Cardiac muscle cell (in vitro differentiated cells and primary cell): ENCODE measurements around the gene AIG1. TPM values are rescaled to one million over a fixed set of nuclear protein-coding genes. Genes with fewer than 3 reads are reported as not detected.

Experiments
- DNase-seq, 2 donors: peaks; one replicate each; pipeline versions ENCODE4 v3.0.0 to v3.0.0-alpha.2; 2010 to 2017; ENCODE audit warnings: low read depth in 1 of 2, low spot score in 1 of 2
- H3K27ac ChIP-seq: fragments of 200-600 bp; sonication (generic); 2 replicates; pipeline ENCODE4 v1.5.1; 2016
- H3K27me3 ChIP-seq: fragments of 200-600 bp; sonication (generic); 2 replicates; pipeline ENCODE4 v1.6.0; 2016; ENCODE audit warnings: control low read depth
- H3K36me3 ChIP-seq: fragments of 200-600 bp; sonication (generic); 2 replicates; pipeline ENCODE4 v1.5.1; 2016; ENCODE audit warnings: control low read depth
- H3K4me1 ChIP-seq: fragments of 200-600 bp; sonication (generic); 2 replicates; pipeline ENCODE4 v1.8.1; 2017; ENCODE audit warnings: low read depth, mild to moderate bottlenecking, mixed run types
- H3K4me3 ChIP-seq: fragments of 200-600 bp; sonication (generic); 2 replicates; pipeline ENCODE4 v1.5.1; 2016; ENCODE audit warnings: mild to moderate bottlenecking
- H3K9me3 ChIP-seq: fragments of 200-600 bp; sonication (generic); 2 replicates; pipeline ENCODE4 v1.5.1; 2017; ENCODE audit warnings: low read depth, mild to moderate bottlenecking, control low read depth
- polyA plus RNA-seq: library from polyadenylated mRNA; unstranded; fragments of >200 nt; fragmentation: Nextera tagmentation; extraction: Ambion mirVana; gene quantifications from 2 replicates; pipeline ENCODE4 v1.2.1, GENCODE V29; 2016
- total RNA-seq: library from RNA; depleted of rRNA; stranded (reverse); fragments of >200 nt; gene quantifications from 2 replicates; pipeline ENCODE4 v1.2.3, GENCODE V29; 2016
- TF ChIP-seq, protein P1 (sequence below): IDR thresholded peaks from 2 replicates; pipeline ENCODE4 v1.5.1; 2012; ENCODE audit warnings: low read depth, mild to moderate bottlenecking, low read length

The AIG1 gene
- total and polyA plus RNA-seq, 2 experiments from 2014 or later, result 35.9 to 55.4 TPM

DNA sequence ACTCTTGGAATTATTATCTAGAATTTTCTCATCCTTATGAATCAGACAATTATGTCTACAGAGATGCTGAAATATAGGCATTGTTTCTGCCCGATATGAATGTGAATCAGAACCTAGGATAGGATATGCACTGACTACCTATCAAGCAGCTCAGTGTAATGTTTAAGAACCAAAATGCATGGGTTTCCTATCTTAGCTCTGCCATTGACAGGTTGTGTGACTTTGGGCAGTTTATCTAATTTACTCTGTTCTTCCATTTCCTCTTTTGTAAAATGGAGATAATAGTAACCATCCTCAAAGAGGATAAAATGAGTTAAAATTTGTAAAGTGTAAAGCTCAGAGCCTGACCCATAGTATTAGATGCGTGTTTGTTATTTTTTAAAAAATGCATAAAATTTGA is 10.2 kb upstream of the AIG1 start:
- H3K36me3 ChIP-seq, result no peaks in the 10 kb centered on the region
- no peaks in the 10 kb centered on the region for H3K4me1 ChIP-seq
- no peak overlapping the region for H3K27ac ChIP-seq
- TF ChIP-seq, protein P1, sequence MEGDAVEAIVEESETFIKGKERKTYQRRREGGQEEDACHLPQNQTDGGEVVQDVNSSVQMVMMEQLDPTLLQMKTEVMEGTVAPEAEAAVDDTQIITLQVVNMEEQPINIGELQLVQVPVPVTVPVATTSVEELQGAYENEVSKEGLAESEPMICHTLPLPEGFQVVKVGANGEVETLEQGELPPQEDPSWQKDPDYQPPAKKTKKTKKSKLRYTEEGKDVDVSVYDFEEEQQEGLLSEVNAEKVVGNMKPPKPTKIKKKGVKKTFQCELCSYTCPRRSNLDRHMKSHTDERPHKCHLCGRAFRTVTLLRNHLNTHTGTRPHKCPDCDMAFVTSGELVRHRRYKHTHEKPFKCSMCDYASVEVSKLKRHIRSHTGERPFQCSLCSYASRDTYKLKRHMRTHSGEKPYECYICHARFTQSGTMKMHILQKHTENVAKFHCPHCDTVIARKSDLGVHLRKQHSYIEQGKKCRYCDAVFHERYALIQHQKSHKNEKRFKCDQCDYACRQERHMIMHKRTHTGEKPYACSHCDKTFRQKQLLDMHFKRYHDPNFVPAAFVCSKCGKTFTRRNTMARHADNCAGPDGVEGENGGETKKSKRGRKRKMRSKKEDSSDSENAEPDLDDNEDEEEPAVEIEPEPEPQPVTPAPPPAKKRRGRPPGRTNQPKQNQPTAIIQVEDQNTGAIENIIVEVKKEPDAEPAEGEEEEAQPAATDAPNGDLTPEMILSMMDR, result no peak
- H3K27me3 ChIP-seq, result no peaks in the 10 kb centered on the region
- H3K4me3 ChIP-seq, result no peak overlapping the region
- DNase-seq, result no peak
- H3K9me3 ChIP-seq, result no peaks in the 10 kb centered on the region

- no peak overlapping the region for H3K27ac ChIP-seq
- H3K9me3 ChIP-seq, result no peaks in the 10 kb centered on the region
- H3K4me1 ChIP-seq, result no peaks in the 10 kb centered on the region
- no peak overlapping the region for H3K4me3 ChIP-seq
- no peaks in the 10 kb centered on the region for H3K36me3 ChIP-seq
- TF ChIP-seq, protein P1, result no peak
- no peaks in the 10 kb centered on the region for H3K27me3 ChIP-seq
- no peak for DNase-seq
These were observed 8.4 kb upstream of the AIG1 start for GRCh38 chr6:143052282-143052681.

GRCh38 chr6:143053856-143054255 is 6.8 kb upstream of the AIG1 start:
- no peaks in the 10 kb centered on the region for H3K36me3 ChIP-seq
- TF ChIP-seq, protein P1, result no peak
- no peak overlapping the region for H3K4me3 ChIP-seq
- no peak overlapping the region for H3K27ac ChIP-seq
- no peaks in the 10 kb centered on the region for H3K4me1 ChIP-seq
- H3K27me3 ChIP-seq, result no peaks in the 10 kb centered on the region
- no peak for DNase-seq
- H3K9me3 ChIP-seq, result no peaks in the 10 kb centered on the region

- Histone ChIP-seq H3K27ac (no peak overlapping the region), H3K4me3 (no peak overlapping the region), H3K27me3 (no peaks in the 10 kb centered on the region), H3K4me1 (no peaks in the 10 kb centered on the region), H3K9me3 (no peaks in the 10 kb centered on the region), H3K36me3 (no peaks in the 10 kb centered on the region)
- DNase-seq, result no peak
- TF ChIP-seq, protein P1, result no peak
These were observed 6.4 kb upstream of the AIG1 start for GRCh38 chr6:143054329-143054728.

DNA sequence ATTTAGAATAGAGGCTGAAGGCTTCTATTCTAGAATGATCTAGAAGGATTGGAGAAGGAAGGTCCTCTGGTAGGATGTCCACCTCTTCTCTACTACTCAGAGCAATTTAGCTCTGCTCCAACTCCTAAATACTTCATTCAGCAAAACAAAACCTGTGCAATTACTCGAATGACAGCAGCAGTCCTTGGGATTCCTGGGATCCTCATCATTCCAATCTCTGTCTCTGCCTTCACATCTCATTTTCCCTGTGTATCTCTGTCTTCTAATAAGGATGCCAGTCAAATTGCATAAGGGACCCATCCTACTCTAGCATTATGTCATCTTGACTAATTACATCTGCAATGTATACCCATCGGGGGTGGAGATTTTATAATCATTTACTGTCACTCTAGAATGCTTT is 5.5 kb upstream of the AIG1 start:
- Histone ChIP-seq H3K4me3 (no peak overlapping the region), H3K27ac (no peak overlapping the region), H3K36me3 (no peaks in the 10 kb centered on the region), H3K9me3 (no peaks in the 10 kb centered on the region), H3K4me1 (no peaks in the 10 kb centered on the region), H3K27me3 (no peaks in the 10 kb centered on the region)
- TF ChIP-seq, protein P1, result no peak
- no peak for DNase-seq

DNA sequence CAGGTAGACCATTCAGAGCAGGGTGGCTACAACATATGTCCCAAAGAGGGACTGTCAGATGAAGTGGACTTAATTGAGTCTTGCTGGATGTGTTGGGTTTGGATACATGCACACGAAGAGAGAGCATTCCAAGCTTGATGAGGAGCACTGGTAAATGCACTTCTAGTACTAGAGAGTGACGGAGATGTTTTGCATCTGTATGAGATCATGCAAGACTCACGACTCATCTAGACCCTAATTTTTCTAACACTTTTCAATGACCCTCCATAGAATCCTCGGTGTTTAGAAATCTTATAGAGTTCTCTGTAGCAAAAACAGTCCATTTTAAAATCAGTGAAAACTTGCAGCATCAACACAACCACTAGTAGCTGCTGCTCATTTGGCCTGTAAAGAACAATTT is 4.8 kb upstream of the AIG1 start:
- no peaks in the 10 kb centered on the region for H3K4me1 ChIP-seq
- no peaks in the 10 kb centered on the region for H3K9me3 ChIP-seq
- no peaks in the 10 kb centered on the region for H3K27me3 ChIP-seq
- no peak overlapping the region for H3K27ac ChIP-seq
- H3K4me3 ChIP-seq, result no peak overlapping the region
- no peak for DNase-seq
- no peaks in the 10 kb centered on the region for H3K36me3 ChIP-seq
- TF ChIP-seq, protein P1, result no peak
